GM12874 (cell line): Measurements from ENCODE around the gene LRRC74A.

Source experiments
- CTCF ChIP-seq: IDR thresholded peaks from 2 replicates; pipeline ENCODE4 v1.5.1; 2011; ENCODE audit warnings: low read depth, mild to moderate bottlenecking, control low read depth, low read length, moderate library complexity; ENCODE audit not compliant: insufficient read depth

LRRC74A gene

GRCh38 chr14:76910371-76910890 is 84.2 kb downstream of the LRRC74A start:
- TF ChIP-seq CTCF, result no peak

GRCh38 chr14:76911473-76911872 is 85.3 kb downstream of the LRRC74A start:
- no peak for TF ChIP-seq CTCF

GRCh38 chr14:76916040-76916715 is 90.0 kb downstream of the LRRC74A start:
- no peak for TF ChIP-seq CTCF

GRCh38 chr14:76917158-76917596 is 91.0 kb downstream of the LRRC74A start:
- peak; percentile 57 for TF ChIP-seq CTCF

- TF ChIP-seq CTCF, result no peak
Measured at GRCh38 chr14:76917745-76918255, 91.6 kb downstream of the LRRC74A start.

- no peak for TF ChIP-seq CTCF
Measured at GRCh38 chr14:76918256-76918781, 92.1 kb downstream of the LRRC74A start.

GRCh38 chr14:76918782-76919394 is 92.7 kb downstream of the LRRC74A start:
- TF ChIP-seq CTCF, result no peak
